ENCODE results near the gene CD2AP. TPM values are rescaled to one million over a fixed set of nuclear protein-coding genes. Genes with fewer than 3 reads are reported as not detected.

Gene CD2AP
- total RNA-seq, 4 donors from 2014 or later = 21.2 to 34.4 (median 24.5) TPM

GRCh38 chr6:47525330-47526057 lies 47.9 kb downstream of the CD2AP start:
- peaks cover 0 to 5% of the 10 kb centered on the region in 2 donors for H3K36me3 ChIP-seq
- H3K4me3 ChIP-seq = no peak overlapping the region
- 82 to 89% methylated on average over 2 of the region's 2 CpGs for WGBS, 2 donors (ENCODE audit: low coverage in 1 of 2)
- TF ChIP-seq POLR2AphosphoS5 (IDR thresholded peaks at IDR 0.05) (no peak), POLR2A (IDR thresholded peaks at IDR 0.05) (no peak)
- ATAC-seq = no peak
- H3K27me3 ChIP-seq = no peaks in the 10 kb centered on the region
- no peaks in the 10 kb centered on the region for H3K9me3 ChIP-seq
- no peak overlapping the region for H3K27ac ChIP-seq
- H3K4me1 ChIP-seq = peaks cover 0 to 20% (median 8%) of the 10 kb centered on the region in 3 donors

- Histone ChIP-seq H3K4me3 (no peak overlapping the region), H3K4me1 (peaks cover 0 to 20% (median 8%) of the 10 kb centered on the region in 3 donors), H3K27me3 (no peaks in the 10 kb centered on the region), H3K36me3 (peaks cover 0 to 5% of the 10 kb centered on the region in 2 donors), H3K9me3 (no peaks in the 10 kb centered on the region), H3K27ac (no peak overlapping the region)
- ATAC-seq = no peak
- no peak for TF ChIP-seq POLR2AphosphoS5 (IDR thresholded peaks at IDR 0.05)
- no peak for TF ChIP-seq CTCF (IDR thresholded peaks at IDR 0.05)
- no peak for TF ChIP-seq POLR2A (IDR thresholded peaks at IDR 0.05)
- TF ChIP-seq EP300 (IDR thresholded peaks at IDR 0.05) = no peak
These were observed 49.7 kb downstream of the CD2AP start for GRCh38 chr6:47527274-47527673.

GRCh38 chr6:47529734-47530133 lies 52.1 kb downstream of the CD2AP start:
- no peak overlapping the region for H3K27ac ChIP-seq
- ATAC-seq = no peak
- peaks cover 0 to 9% (median under 1%) of the 10 kb centered on the region in 3 donors for H3K4me1 ChIP-seq

GRCh38 chr6:47532981-47533585 lies 55.5 kb downstream of the CD2AP start:
- TF ChIP-seq EP300 (IDR thresholded peaks at IDR 0.05) = no peak
- no peak for TF ChIP-seq POLR2AphosphoS5 (IDR thresholded peaks at IDR 0.05)
- TF ChIP-seq POLR2A (IDR thresholded peaks at IDR 0.05) = no peak
- no peak for TF ChIP-seq CTCF (IDR thresholded peaks at IDR 0.05)
- H3K9me3 ChIP-seq = no peaks in the 10 kb centered on the region
- H3K4me3 ChIP-seq = no peak overlapping the region
- no peak overlapping the region for H3K27ac ChIP-seq
- WGBS, 2 donors (ENCODE audit: low coverage in 1 of 2) = 88% methylated on average over 1 of the region's 1 CpG; no CpG with 5 or more reads in 1 of the 2 donors
- H3K4me1 ChIP-seq = peaks cover 0 to 11% (median 0%) of the 10 kb centered on the region in 3 donors
- no peak for ATAC-seq
- H3K36me3 ChIP-seq = peaks cover 0 to 20% of the 10 kb centered on the region in 2 donors
- H3K27me3 ChIP-seq = no peaks in the 10 kb centered on the region

More at GRCh38 chr6:47529734-47530133, 52.1 kb downstream of the CD2AP start:
- Histone ChIP-seq H3K4me3 (no peak overlapping the region), H3K27me3 (no peaks in the 10 kb centered on the region), H3K9me3 (no peaks in the 10 kb centered on the region), H3K36me3 (peaks cover 0 to 18% of the 10 kb centered on the region in 2 donors)
- WGBS, 2 donors (ENCODE audit: low coverage in 1 of 2) = 84 to 87% methylated on average over 5 of the region's 5 CpGs
- TF ChIP-seq POLR2A (IDR thresholded peaks at IDR 0.05) = no peak

GRCh38 chr6:47534063-47534462 lies 56.5 kb downstream of the CD2AP start:
- no peak overlapping the region for H3K27ac ChIP-seq
- TF ChIP-seq CTCF (IDR thresholded peaks at IDR 0.05) = no peak
- TF ChIP-seq POLR2A (IDR thresholded peaks at IDR 0.05) = no peak
- TF ChIP-seq POLR2AphosphoS5 (IDR thresholded peaks at IDR 0.05) = no peak
- no peak for TF ChIP-seq EP300 (IDR thresholded peaks at IDR 0.05)
- H3K27me3 ChIP-seq = no peaks in the 10 kb centered on the region
- H3K36me3 ChIP-seq = peaks cover 0 to 26% of the 10 kb centered on the region in 2 donors
- H3K4me1 ChIP-seq = peaks cover 0 to 11% (median 0%) of the 10 kb centered on the region in 3 donors
- ATAC-seq = no peak
- no peak overlapping the region for H3K4me3 ChIP-seq
- no peaks in the 10 kb centered on the region for H3K9me3 ChIP-seq

All from gastroesophageal sphincter (tissue), 4 donors.